ENCODE results near the gene USP40. TPM values are rescaled to one million over a fixed set of nuclear protein-coding genes. Genes with fewer than 3 reads are reported as not detected.

The USP40 gene
- total RNA-seq, 1 donor from 2014 or later = 32.9 TPM

DNA sequence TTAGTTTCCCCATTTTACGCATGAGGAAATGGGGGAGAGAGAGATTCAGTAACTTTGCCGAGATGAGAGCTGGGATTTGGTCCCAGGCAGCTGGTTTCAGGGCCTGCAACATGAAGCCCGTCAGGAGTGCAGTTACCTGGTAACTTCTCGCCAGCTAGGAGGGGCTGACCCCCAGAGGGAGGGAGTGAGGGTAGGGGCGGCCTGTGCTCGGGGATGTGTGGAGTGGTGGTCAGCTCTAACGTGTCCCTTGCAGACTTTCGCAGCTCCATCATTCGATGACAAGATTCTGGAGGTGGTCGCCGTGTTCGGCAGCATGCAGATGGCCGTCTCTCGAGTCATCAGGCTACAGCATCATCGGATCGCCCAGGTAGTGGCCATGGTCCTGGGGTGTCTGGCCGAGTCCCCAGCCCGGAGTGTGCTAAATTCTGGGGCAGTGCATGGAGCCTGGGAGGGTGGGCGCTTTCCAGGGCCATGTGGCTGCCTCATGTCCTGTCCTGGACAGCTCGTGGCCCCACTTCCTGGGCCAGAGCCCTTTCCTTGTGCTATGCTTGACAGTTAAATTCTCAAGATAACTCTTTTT is 108.5 kb downstream of the USP40 start:
- no peaks in the 10 kb centered on the region for H3K4me1 Mint-ChIP-seq
- Histone ChIP-seq H3K36me3 (no peaks in the 10 kb centered on the region), H4K20me1 (ENCODE audit: low read depth) (no peaks in the 10 kb centered on the region)

DNA sequence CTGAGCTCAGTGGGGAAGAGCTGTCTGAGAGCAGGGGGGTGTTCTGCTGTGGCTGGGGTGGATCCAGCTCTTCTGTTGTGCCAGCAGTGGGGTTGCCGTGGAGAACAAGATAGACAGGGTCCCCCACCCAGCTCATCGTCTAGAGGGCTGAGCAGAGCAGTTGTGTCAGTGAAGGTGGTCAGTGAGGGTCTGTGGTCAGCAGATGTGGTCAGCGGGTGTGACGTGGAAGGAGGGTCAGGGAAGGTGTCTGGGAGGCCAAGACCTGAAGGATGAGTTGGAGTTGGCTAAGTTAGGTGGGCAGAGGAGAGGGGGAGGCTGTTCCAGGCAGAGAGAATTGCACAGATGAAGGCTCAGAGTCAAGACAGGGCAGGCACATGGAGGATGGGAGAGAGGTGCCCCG is 109.2 kb downstream of the USP40 start:
- no peak for DNase-seq (ENCODE audit: low spot score)
- no peaks in the 10 kb centered on the region for H3F3A ChIP-seq (ENCODE audit: low read depth)
- no peak overlapping the region for H3K4me3 ChIP-seq
- TF ChIP-seq, protein P1, sequence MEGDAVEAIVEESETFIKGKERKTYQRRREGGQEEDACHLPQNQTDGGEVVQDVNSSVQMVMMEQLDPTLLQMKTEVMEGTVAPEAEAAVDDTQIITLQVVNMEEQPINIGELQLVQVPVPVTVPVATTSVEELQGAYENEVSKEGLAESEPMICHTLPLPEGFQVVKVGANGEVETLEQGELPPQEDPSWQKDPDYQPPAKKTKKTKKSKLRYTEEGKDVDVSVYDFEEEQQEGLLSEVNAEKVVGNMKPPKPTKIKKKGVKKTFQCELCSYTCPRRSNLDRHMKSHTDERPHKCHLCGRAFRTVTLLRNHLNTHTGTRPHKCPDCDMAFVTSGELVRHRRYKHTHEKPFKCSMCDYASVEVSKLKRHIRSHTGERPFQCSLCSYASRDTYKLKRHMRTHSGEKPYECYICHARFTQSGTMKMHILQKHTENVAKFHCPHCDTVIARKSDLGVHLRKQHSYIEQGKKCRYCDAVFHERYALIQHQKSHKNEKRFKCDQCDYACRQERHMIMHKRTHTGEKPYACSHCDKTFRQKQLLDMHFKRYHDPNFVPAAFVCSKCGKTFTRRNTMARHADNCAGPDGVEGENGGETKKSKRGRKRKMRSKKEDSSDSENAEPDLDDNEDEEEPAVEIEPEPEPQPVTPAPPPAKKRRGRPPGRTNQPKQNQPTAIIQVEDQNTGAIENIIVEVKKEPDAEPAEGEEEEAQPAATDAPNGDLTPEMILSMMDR (IDR thresholded peaks at IDR 0.05) = no peak
- TF ChIP-seq EZH2phosphoT487 (IDR thresholded peaks at IDR 0.05) = no peak
- no peak for TF ChIP-seq EZH2 (IDR thresholded peaks at IDR 0.05)
- no peaks in the 10 kb centered on the region for H3K36me3 ChIP-seq
- Mint-ChIP-seq H3K27me3 (ENCODE audit: insufficient read depth, low read depth) (peaks cover 6% of the 10 kb centered on the region), H3K4me3 (no peak overlapping the region), H3K4me1 (no peaks in the 10 kb centered on the region), H3K9me3 (no peaks in the 10 kb centered on the region), H3K36me3 (peaks cover 24% of the 10 kb centered on the region), H3K27ac (no peak overlapping the region)
- H3K4me1 ChIP-seq = no peaks in the 10 kb centered on the region
- no peaks in the 10 kb centered on the region for H4K20me1 ChIP-seq (ENCODE audit: low read depth)
- no peak overlapping the region for H2AFZ ChIP-seq (replicated peaks)
- no peaks in the 10 kb centered on the region for H3K27me3 ChIP-seq
- no peak overlapping the region for H3K4me2 ChIP-seq
- no peaks in the 10 kb centered on the region for H3K79me2 ChIP-seq (ENCODE audit: low read depth)
- no peaks in the 10 kb centered on the region for H3K9me3 ChIP-seq (ENCODE audit: low read depth)
- H3K27ac ChIP-seq = no peak overlapping the region
- no peak overlapping the region for H3K9ac ChIP-seq

More for the DNA sequence above, 108.5 kb downstream of the USP40 start:
- Mint-ChIP-seq H3K27ac (no peak overlapping the region), H3K36me3 (peaks cover 22% of the 10 kb centered on the region), H3K9me3 (no peaks in the 10 kb centered on the region), H3K27me3 (ENCODE audit: insufficient read depth, low read depth) (peaks cover 6% of the 10 kb centered on the region), H3K4me3 (no peak overlapping the region)
- Histone ChIP-seq H3K79me2 (ENCODE audit: low read depth) (no peaks in the 10 kb centered on the region), H3K4me2 (no peak overlapping the region), H3K4me1 (no peaks in the 10 kb centered on the region), H2AFZ (replicated peaks) (no peak overlapping the region), H3K9ac (no peak overlapping the region), H3K27ac (no peak overlapping the region), H3K27me3 (no peaks in the 10 kb centered on the region), H3K4me3 (no peak overlapping the region), H3K9me3 (ENCODE audit: low read depth) (no peaks in the 10 kb centered on the region), H3F3A (ENCODE audit: low read depth) (no peaks in the 10 kb centered on the region)
- no peak for DNase-seq (ENCODE audit: low spot score)
- TF ChIP-seq, protein P1 (IDR thresholded peaks at IDR 0.05) = no peak
- no peak for TF ChIP-seq EZH2phosphoT487 (IDR thresholded peaks at IDR 0.05)

DNA sequence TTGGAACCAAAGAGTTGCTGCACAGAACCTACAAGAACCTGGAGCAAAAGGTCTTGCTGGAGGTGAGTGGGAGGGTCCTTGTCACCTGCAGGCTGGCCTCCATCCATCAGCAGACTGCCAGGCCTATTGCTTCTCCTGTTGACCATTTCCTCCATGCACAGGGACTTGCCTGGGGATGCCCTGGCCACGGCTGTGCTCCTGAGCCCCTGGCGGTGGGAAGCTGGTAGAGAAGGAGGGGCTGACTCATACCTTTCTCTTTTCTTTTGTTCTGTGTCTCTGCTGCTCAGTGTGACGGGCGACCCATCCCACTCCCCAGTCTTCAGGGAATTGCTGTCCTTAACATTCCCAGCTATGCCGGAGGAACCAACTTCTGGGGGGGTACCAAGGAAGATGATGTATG is 109.6 kb downstream of the USP40 start:
- peaks cover 6% of the 10 kb centered on the region for H3K27me3 Mint-ChIP-seq (ENCODE audit: insufficient read depth, low read depth)
- H3K4me3 ChIP-seq = no peak overlapping the region
- no peaks in the 10 kb centered on the region for H3K9me3 ChIP-seq (ENCODE audit: low read depth)
- no peaks in the 10 kb centered on the region for H4K20me1 ChIP-seq (ENCODE audit: low read depth)
- H3K27me3 ChIP-seq = no peaks in the 10 kb centered on the region
- no peak overlapping the region for H3K27ac ChIP-seq
- H3K79me2 ChIP-seq (ENCODE audit: low read depth) = no peaks in the 10 kb centered on the region
- H3K4me3 Mint-ChIP-seq = no peak overlapping the region
- no peaks in the 10 kb centered on the region for H3K36me3 ChIP-seq
- H3K27ac Mint-ChIP-seq = no peak overlapping the region
- no peak overlapping the region for H2AFZ ChIP-seq (replicated peaks)
- no peak overlapping the region for H3K9ac ChIP-seq
- no peaks in the 10 kb centered on the region for H3K4me1 ChIP-seq
- H3K4me2 ChIP-seq = no peak overlapping the region
- peaks cover 26% of the 10 kb centered on the region for H3K36me3 Mint-ChIP-seq
- TF ChIP-seq EZH2phosphoT487 (IDR thresholded peaks at IDR 0.05) = no peak
- TF ChIP-seq, protein P1 (IDR thresholded peaks at IDR 0.05) = no peak
- no peak for TF ChIP-seq EZH2 (IDR thresholded peaks at IDR 0.05)
- H3K4me1 Mint-ChIP-seq = no peaks in the 10 kb centered on the region
- no peaks in the 10 kb centered on the region for H3K9me3 Mint-ChIP-seq
- no peaks in the 10 kb centered on the region for H3F3A ChIP-seq (ENCODE audit: low read depth)
- DNase-seq (ENCODE audit: low spot score) = no peak
